Ishikawa (cell line): ENCODE results near the gene FRAS1.

Experiments
- CEBPB ChIP-seq: IDR thresholded peaks from 2 replicates; pipeline ENCODE4 v1.6.1; 2012
- CREB1 ChIP-seq: IDR thresholded peaks from 2 replicates; pipeline ENCODE4 v1.6.1; 2012; ENCODE audit warnings: low read depth
- EGR1 ChIP-seq: IDR thresholded peaks from 2 replicates; pipeline ENCODE4 v1.6.1; 2012
- EP300 ChIP-seq: IDR thresholded peaks from 2 replicates; pipeline ENCODE4 v1.6.1; 2012; ENCODE audit warnings: borderline replicate concordance
- FOXM1 ChIP-seq: IDR thresholded peaks from 2 replicates; pipeline ENCODE4 v1.6.1; 2012; ENCODE audit warnings: low read depth, borderline replicate concordance
- NFIC ChIP-seq: IDR thresholded peaks from 2 replicates; pipeline ENCODE4 v1.6.1; 2012
- RAD21 ChIP-seq: IDR thresholded peaks from 2 replicates; pipeline ENCODE4 v1.6.1; 2012; ENCODE audit warnings: low read depth
- TAF1 ChIP-seq: IDR thresholded peaks from 2 replicates; pipeline ENCODE4 v1.6.1; 2012; ENCODE audit warnings: low read depth, mild to moderate bottlenecking
- TCF12 ChIP-seq: IDR thresholded peaks from 2 replicates; pipeline ENCODE4 v1.6.1; 2012; ENCODE audit warnings: low read depth
- TEAD4 ChIP-seq: IDR thresholded peaks from 2 replicates; pipeline ENCODE4 v1.6.1; 2012
- YY1 ChIP-seq: IDR thresholded peaks from 2 replicates; pipeline ENCODE4 v1.6.1; 2012; ENCODE audit warnings: low read depth
- ZBTB7A ChIP-seq: IDR thresholded peaks from 2 replicates; pipeline ENCODE4 v1.6.1; 2012; ENCODE audit warnings: low read depth
- TF ChIP-seq, protein P1 (sequence below): IDR thresholded peaks from 2 replicates; pipeline ENCODE4 v1.6.1; 2012
- TF ChIP-seq, protein P2 (sequence below): IDR thresholded peaks from 2 replicates; pipeline ENCODE4 v1.6.1; 2012; ENCODE audit warnings: low read depth, mild to moderate bottlenecking
- TF ChIP-seq, protein P3 (sequence below): IDR thresholded peaks from 2 replicates; pipeline ENCODE4 v1.6.1; 2012

Gene FRAS1

DNA sequence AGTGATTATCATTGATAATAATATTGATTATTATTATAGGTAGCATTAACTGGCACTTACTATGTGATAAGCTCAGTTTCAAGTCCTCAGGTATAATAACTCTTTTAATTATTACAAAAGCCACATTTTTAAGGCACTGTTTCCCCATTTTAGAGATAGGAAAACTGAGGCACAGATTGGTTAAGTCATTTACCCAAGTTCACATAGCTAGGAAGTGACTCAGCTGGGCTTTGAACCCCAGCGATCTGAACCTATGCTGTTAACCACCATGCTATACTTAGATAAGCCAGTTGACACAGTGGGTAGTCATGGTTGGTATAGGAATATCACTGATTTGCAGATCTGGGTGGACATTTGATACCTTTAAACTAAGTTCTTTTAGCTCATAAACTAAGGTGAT is 110.4 kb downstream of the FRAS1 start:
- TF ChIP-seq, protein P1, sequence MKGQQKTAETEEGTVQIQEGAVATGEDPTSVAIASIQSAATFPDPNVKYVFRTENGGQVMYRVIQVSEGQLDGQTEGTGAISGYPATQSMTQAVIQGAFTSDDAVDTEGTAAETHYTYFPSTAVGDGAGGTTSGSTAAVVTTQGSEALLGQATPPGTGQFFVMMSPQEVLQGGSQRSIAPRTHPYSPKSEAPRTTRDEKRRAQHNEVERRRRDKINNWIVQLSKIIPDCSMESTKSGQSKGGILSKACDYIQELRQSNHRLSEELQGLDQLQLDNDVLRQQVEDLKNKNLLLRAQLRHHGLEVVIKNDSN, result no peak
- TF ChIP-seq YY1, result no peak
- no peak for TF ChIP-seq CREB1
- TF ChIP-seq ZBTB7A, result no peak
- no peak for TF ChIP-seq EP300
- TF ChIP-seq EGR1, result no peak
- TF ChIP-seq TAF1, result no peak
- no peak for TF ChIP-seq TEAD4
- no peak for TF ChIP-seq TCF12
- no peak for TF ChIP-seq CEBPB
- TF ChIP-seq, protein P2, sequence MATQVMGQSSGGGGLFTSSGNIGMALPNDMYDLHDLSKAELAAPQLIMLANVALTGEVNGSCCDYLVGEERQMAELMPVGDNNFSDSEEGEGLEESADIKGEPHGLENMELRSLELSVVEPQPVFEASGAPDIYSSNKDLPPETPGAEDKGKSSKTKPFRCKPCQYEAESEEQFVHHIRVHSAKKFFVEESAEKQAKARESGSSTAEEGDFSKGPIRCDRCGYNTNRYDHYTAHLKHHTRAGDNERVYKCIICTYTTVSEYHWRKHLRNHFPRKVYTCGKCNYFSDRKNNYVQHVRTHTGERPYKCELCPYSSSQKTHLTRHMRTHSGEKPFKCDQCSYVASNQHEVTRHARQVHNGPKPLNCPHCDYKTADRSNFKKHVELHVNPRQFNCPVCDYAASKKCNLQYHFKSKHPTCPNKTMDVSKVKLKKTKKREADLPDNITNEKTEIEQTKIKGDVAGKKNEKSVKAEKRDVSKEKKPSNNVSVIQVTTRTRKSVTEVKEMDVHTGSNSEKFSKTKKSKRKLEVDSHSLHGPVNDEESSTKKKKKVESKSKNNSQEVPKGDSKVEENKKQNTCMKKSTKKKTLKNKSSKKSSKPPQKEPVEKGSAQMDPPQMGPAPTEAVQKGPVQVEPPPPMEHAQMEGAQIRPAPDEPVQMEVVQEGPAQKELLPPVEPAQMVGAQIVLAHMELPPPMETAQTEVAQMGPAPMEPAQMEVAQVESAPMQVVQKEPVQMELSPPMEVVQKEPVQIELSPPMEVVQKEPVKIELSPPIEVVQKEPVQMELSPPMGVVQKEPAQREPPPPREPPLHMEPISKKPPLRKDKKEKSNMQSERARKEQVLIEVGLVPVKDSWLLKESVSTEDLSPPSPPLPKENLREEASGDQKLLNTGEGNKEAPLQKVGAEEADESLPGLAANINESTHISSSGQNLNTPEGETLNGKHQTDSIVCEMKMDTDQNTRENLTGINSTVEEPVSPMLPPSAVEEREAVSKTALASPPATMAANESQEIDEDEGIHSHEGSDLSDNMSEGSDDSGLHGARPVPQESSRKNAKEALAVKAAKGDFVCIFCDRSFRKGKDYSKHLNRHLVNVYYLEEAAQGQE, result no peak
- no peak for TF ChIP-seq RAD21
- TF ChIP-seq, protein P3, sequence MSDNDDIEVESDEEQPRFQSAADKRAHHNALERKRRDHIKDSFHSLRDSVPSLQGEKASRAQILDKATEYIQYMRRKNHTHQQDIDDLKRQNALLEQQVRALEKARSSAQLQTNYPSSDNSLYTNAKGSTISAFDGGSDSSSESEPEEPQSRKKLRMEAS, result no peak
- TF ChIP-seq NFIC, result no peak

DNA sequence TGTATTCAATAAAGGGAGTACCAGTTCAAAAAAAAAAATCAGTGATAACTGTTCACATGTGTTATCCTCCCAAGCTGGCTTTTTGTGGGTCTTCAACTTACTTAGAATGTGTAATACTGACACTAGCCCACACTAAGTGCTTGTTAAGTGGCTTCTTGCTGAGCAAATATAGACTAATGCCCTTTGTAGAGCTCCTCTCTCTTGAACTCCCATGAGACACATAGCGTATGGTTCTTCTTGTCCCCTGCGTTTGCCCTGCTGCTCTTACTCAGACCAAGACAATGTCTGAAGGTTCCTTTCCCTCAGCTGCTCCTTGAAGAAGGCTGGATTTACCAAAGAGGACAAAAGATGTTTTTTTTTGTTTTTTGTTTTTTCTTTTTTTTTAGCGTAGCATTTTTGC is 110.9 kb downstream of the FRAS1 start:
- no peak for TF ChIP-seq EGR1
- TF ChIP-seq TAF1, result no peak
- no peak for TF ChIP-seq EP300
- TF ChIP-seq, protein P3, result no peak
- no peak for TF ChIP-seq CEBPB
- no peak for TF ChIP-seq ZBTB7A
- no peak for TF ChIP-seq YY1
- no peak for TF ChIP-seq FOXM1
- TF ChIP-seq CREB1, result no peak
- TF ChIP-seq, protein P1, result no peak
- TF ChIP-seq NFIC, result no peak
- TF ChIP-seq TCF12, result no peak
- no peak for TF ChIP-seq TEAD4
- TF ChIP-seq, protein P2, result no peak
- no peak for TF ChIP-seq RAD21

DNA sequence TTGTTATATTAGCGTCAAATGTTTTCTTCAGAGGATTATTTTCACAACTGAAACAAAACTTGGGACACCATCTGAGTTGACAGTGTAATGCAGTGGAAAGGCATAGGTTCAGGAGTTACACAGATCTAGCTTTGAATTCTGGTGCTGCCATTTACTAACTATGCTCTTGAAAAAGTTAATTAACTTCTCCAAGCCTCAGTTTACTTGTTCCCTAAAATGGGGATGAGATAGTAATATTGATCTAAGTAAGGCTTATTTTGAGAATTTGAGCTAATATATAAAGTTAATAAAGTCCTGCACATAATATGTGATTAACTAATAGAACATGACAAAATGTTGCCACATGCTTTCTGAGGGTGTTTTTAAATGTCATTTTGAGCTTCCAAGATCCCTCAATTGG is 112.6 kb downstream of the FRAS1 start:
- TF ChIP-seq EGR1, result no peak
- TF ChIP-seq TCF12, result no peak
- no peak for TF ChIP-seq ZBTB7A
- TF ChIP-seq FOXM1, result no peak
- no peak for TF ChIP-seq NFIC
- TF ChIP-seq TEAD4, result no peak
- no peak for TF ChIP-seq TAF1
- no peak for TF ChIP-seq CREB1
- TF ChIP-seq, protein P2, result no peak
- TF ChIP-seq YY1, result no peak
- TF ChIP-seq CEBPB, result no peak

DNA sequence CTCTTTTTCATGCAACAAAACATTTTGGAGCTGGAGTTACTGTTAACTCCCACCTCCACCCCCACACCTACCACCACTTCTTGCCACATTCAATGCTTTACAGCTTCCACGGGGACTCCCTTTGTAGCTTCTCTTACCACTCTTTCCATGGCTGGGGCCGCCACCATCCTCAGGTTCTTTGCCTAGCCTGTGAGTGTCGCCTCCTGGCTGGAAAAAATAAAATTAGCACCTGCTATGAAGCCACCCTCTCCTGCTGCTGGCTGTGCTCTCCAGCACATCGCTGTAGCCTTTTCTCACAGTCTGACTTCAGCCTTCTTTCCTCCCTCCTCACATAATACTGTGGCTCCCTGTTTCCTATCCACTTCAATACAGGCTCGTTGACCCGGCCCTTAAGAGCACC is 114.4 kb downstream of the FRAS1 start:
- no peak for TF ChIP-seq RAD21
- TF ChIP-seq CEBPB, result no peak
- TF ChIP-seq TCF12, result no peak
- TF ChIP-seq, protein P3, result no peak
- TF ChIP-seq, protein P1, result no peak
- no peak for TF ChIP-seq YY1
- TF ChIP-seq EP300, result no peak
- TF ChIP-seq, protein P2, result no peak
- no peak for TF ChIP-seq TEAD4
- TF ChIP-seq CREB1, result no peak
- no peak for TF ChIP-seq ZBTB7A
- no peak for TF ChIP-seq EGR1
- no peak for TF ChIP-seq TAF1
- TF ChIP-seq NFIC, result no peak
- TF ChIP-seq FOXM1, result no peak
